UCSD-AML1 (cell line): Measurements from ENCODE around the gene ZWILCH.

Experiments
- DNase-seq: peaks from one replicate; lab custom pipeline; 2025; ENCODE audit not compliant: unreplicated experiment; lab: John Stamatoyannopoulos, UW

Gene ZWILCH

GRCh38 chr15:66542896-66543295 is 37.8 kb downstream of the ZWILCH start:
- no peak for DNase-seq

DNA sequence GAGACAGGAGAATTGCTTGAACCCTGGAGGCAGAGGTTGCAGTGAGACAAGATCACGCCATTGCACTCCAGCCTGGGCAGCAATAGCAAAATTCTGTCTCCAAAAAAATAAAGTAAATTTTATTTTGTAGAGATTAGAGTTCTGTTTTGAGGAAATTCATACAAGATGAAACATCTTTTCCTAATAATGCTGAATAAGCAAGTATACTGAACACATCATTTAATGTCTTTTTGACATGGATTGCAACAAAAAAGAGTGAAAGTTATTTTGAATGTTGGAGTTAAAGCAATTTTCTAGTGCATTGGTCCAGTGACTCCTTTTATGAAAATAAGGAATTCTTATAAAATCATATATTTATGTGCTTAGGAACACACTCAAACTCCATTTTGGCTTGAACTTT is 40.1 kb downstream of the ZWILCH start:
- DNase-seq: no peak

GRCh38 chr15:66555685-66556084 is 50.6 kb downstream of the ZWILCH start:
- DNase-seq: no peak

GRCh38 chr15:66558271-66558670 is 53.1 kb downstream of the ZWILCH start:
- no peak for DNase-seq

GRCh38 chr15:66560856-66561525 is 55.9 kb downstream of the ZWILCH start:
- DNase-seq: no peak

DNA sequence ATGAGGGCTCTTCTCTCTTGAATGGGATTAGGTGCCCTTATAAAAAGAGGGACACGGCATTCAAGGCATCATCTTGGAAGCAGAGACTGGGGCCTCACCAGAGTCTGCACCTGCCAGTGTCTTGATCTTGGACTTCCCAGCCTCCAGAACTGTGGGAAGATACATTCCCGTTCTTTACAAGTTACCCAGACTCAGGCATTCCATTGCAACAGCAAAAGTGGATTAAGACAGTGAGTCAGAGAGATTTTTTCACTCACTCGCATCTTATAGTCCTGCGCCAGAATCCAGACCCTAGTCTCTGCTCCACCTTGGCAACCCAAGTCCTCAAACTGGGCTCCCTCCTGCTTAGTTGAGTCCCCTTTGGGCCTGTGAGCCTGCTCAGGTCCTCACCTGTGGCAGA is 58.0 kb downstream of the ZWILCH start:
- DNase-seq: no peak

GRCh38 chr15:66563566-66564110 is 58.5 kb downstream of the ZWILCH start:
- DNase-seq: no peak

DNA sequence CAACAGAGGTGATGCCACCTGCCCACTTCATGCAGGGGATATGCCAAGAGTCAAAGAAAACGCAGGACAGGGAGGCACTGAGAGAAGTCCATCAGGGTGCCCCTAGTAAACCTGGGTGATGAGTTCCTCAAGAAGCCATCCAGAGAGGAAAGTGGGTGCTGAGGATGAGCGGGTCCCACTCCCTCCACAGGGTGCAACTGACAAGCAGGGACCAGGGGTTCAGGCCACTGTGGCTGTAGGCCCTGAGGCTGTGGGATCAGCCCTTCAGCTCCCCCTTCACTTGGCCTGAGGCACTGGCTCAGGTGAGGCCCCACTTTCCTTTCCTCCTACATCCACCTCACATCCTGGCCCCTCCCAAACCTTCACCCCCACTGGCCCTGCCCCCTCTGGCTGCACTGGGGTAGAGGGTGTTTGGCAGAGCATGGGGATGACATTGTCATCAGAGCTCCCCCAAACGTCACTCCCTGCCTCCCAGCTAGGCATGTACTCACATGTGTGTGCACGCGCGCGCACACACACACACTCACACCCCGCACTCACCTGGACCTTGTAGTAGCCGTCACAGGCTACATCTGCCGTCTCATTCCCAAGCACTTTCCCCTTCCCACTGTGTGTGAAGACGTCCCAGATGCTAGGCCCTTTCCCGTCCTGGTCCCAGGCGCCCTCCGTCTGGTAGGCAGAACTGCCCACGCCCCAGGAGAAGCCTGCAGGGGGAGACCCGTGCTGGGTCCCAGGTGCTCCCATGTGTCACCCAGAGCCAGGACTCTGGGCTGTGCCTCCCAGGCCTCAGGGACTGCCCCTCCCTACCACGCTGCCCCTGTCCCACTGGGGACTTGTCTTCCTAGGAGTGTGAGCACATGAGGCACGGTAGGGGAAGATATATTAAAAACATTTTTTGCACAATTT is 59.3 kb downstream of the ZWILCH start:
- no peak for DNase-seq

GRCh38 chr15:66565141-66565641 is 60.1 kb downstream of the ZWILCH start:
- no peak for DNase-seq

DNA sequence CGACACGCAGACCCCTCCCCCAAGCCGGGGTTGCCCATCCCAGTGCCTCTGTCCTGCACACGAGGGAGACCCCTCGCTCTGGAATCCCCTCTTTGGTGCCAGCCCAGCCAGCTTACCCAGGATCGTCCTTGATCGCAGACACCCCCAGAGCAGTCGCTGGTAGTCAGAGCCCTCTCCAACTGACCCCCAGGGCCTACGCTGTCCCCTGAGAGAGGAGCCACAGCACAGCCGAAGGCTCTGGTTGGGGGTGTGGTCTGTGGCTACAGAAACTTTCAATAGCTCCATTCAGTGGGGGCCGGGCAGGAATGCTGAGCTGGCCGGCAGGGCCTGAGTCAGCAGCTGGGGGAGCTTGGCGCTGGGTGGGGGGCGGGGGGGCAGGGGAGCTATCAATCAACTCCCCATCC is 60.6 kb downstream of the ZWILCH start, which contains the start of gene LCTL:
TSS of gene LCTL (minus strand) at position 258 of the 404 bp plus-strand sequence. CDS start 633 bp downstream, outside the sequence.
- no peak for DNase-seq

GRCh38 chr15:66566963-66567531 is 61.9 kb downstream of the ZWILCH start:
- peak; percentile 70 for DNase-seq

DNA sequence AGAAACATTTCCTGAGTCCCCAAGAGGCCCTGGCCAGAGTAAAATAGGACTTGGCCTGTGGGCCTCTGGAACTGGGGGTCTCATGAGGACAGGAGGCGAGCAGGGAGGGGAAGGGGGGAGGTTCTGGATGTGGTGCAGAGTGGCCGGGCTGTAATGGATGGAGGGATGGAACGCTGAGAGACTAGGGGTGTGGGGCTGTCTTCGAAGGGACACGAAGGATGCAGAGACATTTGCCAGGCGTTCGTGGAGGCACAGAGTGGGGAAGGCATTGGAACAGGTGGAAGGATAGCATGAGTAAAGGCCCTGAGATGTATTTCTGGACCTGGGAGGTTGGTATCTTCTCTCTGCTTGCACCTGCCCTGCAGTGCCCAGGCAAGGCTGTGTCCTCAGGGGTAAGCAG is 62.8 kb downstream of the ZWILCH start:
- no peak for DNase-seq

GRCh38 chr15:66569461-66570137 is 64.5 kb downstream of the ZWILCH start:
- DNase-seq: no peak

DNA sequence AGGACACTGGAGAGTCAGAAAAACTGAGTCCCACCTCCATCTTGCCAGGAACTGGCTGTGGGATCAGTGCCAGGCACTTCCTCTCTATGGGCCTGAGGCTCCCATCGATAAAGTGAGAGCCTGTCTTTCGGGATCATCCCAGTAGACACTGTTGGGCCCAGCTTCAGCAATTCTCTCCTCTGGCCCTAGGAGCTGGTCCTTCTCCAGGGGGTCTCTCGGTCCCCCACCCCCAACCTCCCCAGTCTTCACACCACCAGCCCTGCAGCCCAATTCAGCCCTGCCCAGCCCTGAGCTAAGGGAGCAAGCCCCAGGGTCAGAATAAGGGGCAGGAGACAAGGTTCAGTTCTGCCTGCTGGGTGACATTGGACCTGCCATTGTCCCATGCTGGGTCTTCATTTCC is 65.2 kb downstream of the ZWILCH start:
- no peak for DNase-seq

DNA sequence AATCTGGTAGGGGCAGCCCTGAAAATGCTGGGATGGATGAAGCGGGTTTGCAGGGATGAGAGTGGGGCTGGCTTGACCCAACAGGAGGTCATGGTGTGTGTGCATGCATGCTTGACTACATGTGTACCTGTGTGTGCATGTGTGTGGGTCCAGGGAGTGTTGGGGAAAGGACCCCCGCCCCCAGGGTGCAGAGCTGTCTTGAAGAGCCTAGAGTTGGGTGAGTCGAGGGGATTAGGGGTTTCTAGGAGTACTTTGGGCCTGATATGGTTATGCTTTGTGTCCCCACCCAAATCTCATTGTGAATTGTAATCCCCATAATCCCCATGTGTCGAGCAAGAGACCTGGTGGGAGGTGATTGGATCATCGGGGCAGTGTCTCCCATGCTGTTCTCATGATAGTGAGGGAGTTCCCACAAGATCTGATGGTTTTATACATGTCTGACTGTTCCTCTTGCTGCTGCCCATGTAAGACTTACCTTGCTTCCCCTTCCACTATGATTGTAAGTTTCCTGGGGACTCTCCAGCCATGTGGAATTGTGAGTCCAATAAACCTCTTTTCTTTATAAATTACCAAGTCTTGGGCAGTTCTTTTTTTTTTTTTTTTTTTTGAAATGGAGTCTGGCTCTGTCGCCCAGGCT is 65.8 kb downstream of the ZWILCH start:
- no peak for DNase-seq

- DNase-seq: no peak
Measured at GRCh38 chr15:66572146-66572545, 67.0 kb downstream of the ZWILCH start.

DNA sequence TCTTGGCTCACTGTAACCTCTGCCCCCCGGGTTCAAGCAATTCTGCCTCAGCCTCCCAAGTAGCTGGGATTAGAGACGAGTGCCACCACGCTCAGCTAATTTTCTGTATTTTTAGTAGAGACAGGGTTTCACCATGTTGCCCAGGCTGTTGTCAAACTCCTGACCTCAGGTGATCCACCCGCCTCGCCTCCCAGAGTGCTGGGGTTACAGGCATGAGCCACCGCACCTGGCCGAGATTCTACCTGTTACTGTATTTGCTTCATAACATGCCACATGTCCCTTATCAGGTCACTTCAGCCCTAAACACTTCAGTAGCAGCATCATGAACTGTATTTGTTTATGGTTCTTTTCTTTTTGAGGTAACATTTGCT is 68.2 kb downstream of the ZWILCH start:
- DNase-seq: no peak

DNA sequence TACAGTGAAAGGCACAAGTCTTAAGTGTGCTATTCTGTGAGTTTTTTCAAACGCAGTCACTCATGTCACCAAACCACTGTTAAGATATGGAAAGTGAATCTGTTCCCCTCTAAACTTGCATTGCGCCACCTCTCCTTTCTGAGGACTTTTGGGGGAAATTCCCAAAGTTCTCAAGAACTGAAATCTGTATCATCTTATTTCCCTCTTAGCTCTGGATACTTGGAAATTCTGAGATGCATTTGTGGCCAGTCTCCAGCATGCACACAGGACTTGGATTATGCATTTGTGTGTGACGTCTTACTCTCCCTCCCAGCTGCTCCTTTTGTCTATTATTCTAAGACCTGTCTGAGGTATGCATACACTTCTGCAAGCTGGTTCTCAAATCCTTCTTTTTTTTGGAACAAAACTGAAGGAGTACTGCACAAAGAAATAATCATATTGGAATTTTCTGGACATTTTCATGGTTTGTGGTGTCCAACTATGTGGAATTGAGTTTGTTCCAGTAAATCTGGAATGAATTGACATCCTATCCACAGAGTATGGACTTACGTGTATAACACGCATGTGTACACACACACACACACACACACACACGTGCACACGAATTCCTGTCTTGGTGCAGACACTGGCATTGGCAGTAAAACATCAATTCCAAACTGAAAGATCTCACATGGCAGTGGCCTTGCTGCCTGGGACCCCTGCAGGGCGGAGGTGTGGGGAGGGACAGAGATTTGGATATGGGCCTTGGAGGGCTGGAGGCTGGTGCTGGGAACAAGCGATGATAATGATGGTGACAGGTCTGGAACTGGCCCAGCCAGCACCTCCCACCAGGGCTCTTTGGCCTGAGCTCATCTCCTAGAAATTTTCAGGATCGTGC is 68.8 kb downstream of the ZWILCH start:
- no peak for DNase-seq

- DNase-seq: no peak
Measured at GRCh38 chr15:66574596-66574950, 69.4 kb downstream of the ZWILCH start.
